MG63 (cell line): ENCODE data around the gene GLYATL3. TPM values are rescaled to one million over a fixed set of nuclear protein-coding genes. Genes with fewer than 3 reads are reported as not detected.

Source experiments
- DNase-seq: peaks from one replicate; pipeline ENCODE4 v3.0.0-alpha.2; 2020
- H3K27me3 ChIP-seq: fragments of 250-450 bp; sonication (Bioruptor Pico); 2 replicates; pipeline ENCODE4 v1.5.1; 2020; ENCODE audit warnings: mild to moderate bottlenecking, moderate library complexity
- H3K36me3 ChIP-seq: fragments of 250-450 bp; sonication (Bioruptor Pico); 2 replicates; pipeline ENCODE4 v1.5.1; 2020; ENCODE audit warnings: mild to moderate bottlenecking, moderate library complexity
- H3K4me3 ChIP-seq: fragments of 250-450 bp; sonication (Bioruptor Pico); 2 replicates; pipeline ENCODE4 v1.5.1; 2020; ENCODE audit warnings: mild to moderate bottlenecking, moderate library complexity
- H3K9me3 ChIP-seq: fragments of 250-450 bp; sonication (Bioruptor Pico); 2 replicates; pipeline ENCODE4 v1.5.1; 2020; ENCODE audit warnings: mild to moderate bottlenecking, moderate library complexity
- total RNA-seq: library from RNA; depleted of rRNA; stranded (reverse); fragments of >200 nt; shearing (Covaris generic); gene quantifications from 2 replicates; pipeline ENCODE4 v1.2.3, GENCODE V29; 2014; ENCODE audit warnings: low replicate concordance

GLYATL3 gene
- total RNA-seq, 1 experiment from 2014 or later, result 1.6 TPM

- no peaks in the 10 kb centered on the region for H3K9me3 ChIP-seq
- peak; percentile 61 for DNase-seq
- H3K36me3 ChIP-seq, result no peaks in the 10 kb centered on the region
These were observed 30.5 kb downstream of the GLYATL3 start for GRCh38 chr6:49530141-49530776.

DNA sequence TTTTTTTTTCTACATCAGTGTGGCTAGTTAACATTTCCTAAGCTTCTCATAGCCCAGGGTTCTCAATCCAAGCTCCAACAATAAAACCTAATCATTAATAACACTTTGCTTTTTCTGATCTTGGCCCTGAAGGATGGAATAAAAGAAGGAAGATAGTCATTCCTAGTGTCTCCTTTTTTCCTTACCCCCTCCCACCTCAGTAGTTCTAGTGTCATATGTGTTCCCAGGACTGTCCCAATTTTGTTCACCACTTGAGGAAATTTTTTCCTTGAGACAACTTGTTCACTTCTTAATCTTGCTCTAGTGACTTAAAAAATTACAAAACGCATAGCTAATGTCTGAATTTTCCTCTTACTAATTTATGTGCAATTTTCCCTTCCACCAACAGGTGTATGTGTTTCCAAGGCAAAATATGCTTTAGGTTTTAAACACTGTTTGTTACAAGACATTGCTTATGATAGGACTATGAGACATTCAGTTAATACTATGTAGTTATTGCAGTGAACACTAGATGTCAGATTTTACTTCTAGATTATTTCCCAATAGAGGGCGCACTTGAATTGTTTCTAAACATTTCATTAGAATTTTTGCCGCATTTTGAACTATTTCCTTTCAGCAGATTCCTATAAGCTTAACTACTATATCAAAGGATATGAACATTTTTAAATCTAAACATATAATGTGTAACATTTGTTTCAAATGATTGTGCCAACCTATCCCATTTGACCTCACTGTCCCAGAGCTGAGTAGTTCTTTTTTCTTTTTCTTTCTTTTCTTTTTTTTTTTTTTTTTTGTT, 32.2 kb downstream of the GLYATL3 start:
- no peaks in the 10 kb centered on the region for H3K9me3 ChIP-seq
- H3K36me3 ChIP-seq, result no peaks in the 10 kb centered on the region
- peak overlapping the region; percentile 30 for H3K4me3 ChIP-seq
- no peaks in the 10 kb centered on the region for H3K27me3 ChIP-seq
- DNase-seq, result no peak

More at GRCh38 chr6:49530141-49530776, 30.5 kb downstream of the GLYATL3 start:
- no peaks in the 10 kb centered on the region for H3K27me3 ChIP-seq
- no peak overlapping the region for H3K4me3 ChIP-seq

- DNase-seq, result no peak
- H3K36me3 ChIP-seq, result no peaks in the 10 kb centered on the region
- H3K9me3 ChIP-seq, result no peaks in the 10 kb centered on the region
- H3K4me3 ChIP-seq, result no peak overlapping the region
- no peaks in the 10 kb centered on the region for H3K27me3 ChIP-seq
These were observed 36.1 kb downstream of the GLYATL3 start for GRCh38 chr6:49535795-49536194.

GRCh38 chr6:49539102-49539501, 39.4 kb downstream of the GLYATL3 start:
- H3K36me3 ChIP-seq, result no peaks in the 10 kb centered on the region
- H3K9me3 ChIP-seq, result no peaks in the 10 kb centered on the region
- no peak for DNase-seq
- H3K4me3 ChIP-seq, result no peak overlapping the region
- no peaks in the 10 kb centered on the region for H3K27me3 ChIP-seq

- no peaks in the 10 kb centered on the region for H3K9me3 ChIP-seq
- peak; percentile 49 for DNase-seq
- H3K36me3 ChIP-seq, result no peaks in the 10 kb centered on the region
- no peaks in the 10 kb centered on the region for H3K27me3 ChIP-seq
- no peak overlapping the region for H3K4me3 ChIP-seq
These were observed 40.9 kb downstream of the GLYATL3 start for GRCh38 chr6:49540614-49541013.

- Histone ChIP-seq H3K4me3 (no peak overlapping the region), H3K9me3 (no peaks in the 10 kb centered on the region), H3K27me3 (no peaks in the 10 kb centered on the region), H3K36me3 (no peaks in the 10 kb centered on the region)
- DNase-seq, result peak; percentile 29
These were observed 41.5 kb downstream of the GLYATL3 start for GRCh38 chr6:49541210-49541724.

- no peaks in the 10 kb centered on the region for H3K27me3 ChIP-seq
- H3K36me3 ChIP-seq, result no peaks in the 10 kb centered on the region
- no peak overlapping the region for H3K4me3 ChIP-seq
- DNase-seq, result peak; percentile 25
- no peaks in the 10 kb centered on the region for H3K9me3 ChIP-seq
These were observed 42.2 kb downstream of the GLYATL3 start for GRCh38 chr6:49541936-49542335.

- H3K9me3 ChIP-seq, result no peaks in the 10 kb centered on the region
- H3K36me3 ChIP-seq, result no peaks in the 10 kb centered on the region
- H3K27me3 ChIP-seq, result no peaks in the 10 kb centered on the region
- no peak overlapping the region for H3K4me3 ChIP-seq
- no peak for DNase-seq
These were observed 43.5 kb downstream of the GLYATL3 start for GRCh38 chr6:49543087-49543858.

GRCh38 chr6:49546331-49546730, 46.6 kb downstream of the GLYATL3 start:
- H3K36me3 ChIP-seq, result no peaks in the 10 kb centered on the region
- no peaks in the 10 kb centered on the region for H3K9me3 ChIP-seq
- H3K27me3 ChIP-seq, result no peaks in the 10 kb centered on the region

DNA sequence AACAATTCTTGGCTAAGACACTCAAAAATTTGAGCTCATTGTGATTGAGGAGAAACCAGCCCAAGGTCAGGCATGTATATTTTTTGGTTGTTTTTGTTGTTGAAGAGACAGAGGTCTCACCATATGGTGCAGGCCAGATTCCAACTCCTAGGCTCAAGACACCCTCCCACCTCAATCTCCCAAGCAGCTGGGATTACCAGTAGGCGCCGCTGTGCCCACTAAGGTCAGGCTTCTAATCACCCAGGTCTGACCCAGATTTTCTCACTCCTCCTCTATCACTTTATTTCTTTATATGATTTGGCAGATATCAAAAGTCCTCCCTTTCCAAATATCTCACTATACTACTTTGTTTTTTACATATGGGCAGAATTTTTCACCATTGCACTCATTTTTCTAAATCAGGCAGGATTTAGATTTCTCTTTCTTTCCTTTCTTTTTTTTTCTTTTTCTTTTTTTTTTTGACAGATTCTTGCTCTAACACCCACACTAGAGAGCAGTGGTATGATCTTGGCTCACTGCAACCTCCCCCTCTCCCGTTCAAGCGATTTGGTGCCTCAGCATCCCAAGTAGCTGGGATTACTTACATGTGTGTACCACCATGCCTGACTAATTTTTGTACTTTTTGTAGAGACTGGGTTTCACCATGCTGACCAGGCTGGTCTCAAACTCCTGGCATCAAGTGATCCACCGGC, 49.0 kb downstream of the GLYATL3 start:
- DNase-seq, result peak; percentile 37
- Histone ChIP-seq H3K36me3 (no peaks in the 10 kb centered on the region), H3K4me3 (no peak overlapping the region), H3K9me3 (no peaks in the 10 kb centered on the region), H3K27me3 (no peaks in the 10 kb centered on the region)

More at GRCh38 chr6:49546331-49546730, 46.6 kb downstream of the GLYATL3 start:
- no peak overlapping the region for H3K4me3 ChIP-seq
- no peak for DNase-seq

GRCh38 chr6:49549691-49550491, 50.2 kb downstream of the GLYATL3 start:
- Histone ChIP-seq H3K36me3 (no peaks in the 10 kb centered on the region), H3K4me3 (peak overlapping the region; percentile 40), H3K9me3 (no peaks in the 10 kb centered on the region), H3K27me3 (no peaks in the 10 kb centered on the region)
- no peak for DNase-seq

DNA sequence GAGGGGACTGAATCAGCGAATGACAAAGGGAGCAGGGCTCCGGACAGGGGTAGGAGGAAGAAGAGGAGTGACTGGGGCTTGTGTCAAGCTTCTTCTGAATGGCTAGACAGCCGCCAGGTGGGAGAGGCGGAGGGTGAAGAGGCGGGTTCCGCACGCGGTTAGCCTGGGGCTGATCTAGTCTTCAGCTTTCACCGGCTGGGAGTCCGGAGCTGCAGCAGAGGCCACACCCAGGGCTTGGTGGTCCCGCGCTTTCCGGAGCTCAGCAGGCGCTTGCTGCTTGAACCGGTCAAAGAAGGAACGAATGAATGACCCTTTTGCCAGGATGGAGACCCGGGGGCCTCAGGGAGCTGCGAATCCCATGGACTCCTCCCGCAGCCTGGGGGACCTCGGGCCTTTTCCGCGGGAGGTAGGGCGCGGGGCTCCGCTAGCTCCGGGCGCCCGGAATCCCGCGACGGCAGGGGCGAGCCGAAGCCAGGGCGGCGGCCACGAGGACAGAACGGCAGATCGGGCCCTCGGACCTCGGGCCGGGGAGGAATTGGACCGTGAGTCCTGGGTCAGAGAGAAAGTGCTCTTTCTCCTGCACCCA, 50.9 kb downstream of the GLYATL3 start, which contains the start of gene C6orf141:
C6orf141 (plus strand) TSS at position 177 of the 586 bp plus-strand sequence; CDS start at position 302, 125 bp downstream.
- H3K27me3 ChIP-seq, result no peaks in the 10 kb centered on the region
- H3K36me3 ChIP-seq, result no peaks in the 10 kb centered on the region
- peak; percentile 68 for DNase-seq
- no peaks in the 10 kb centered on the region for H3K9me3 ChIP-seq
- peak within 1 kb of the TSS; percentile 40 for H3K4me3 ChIP-seq

DNA sequence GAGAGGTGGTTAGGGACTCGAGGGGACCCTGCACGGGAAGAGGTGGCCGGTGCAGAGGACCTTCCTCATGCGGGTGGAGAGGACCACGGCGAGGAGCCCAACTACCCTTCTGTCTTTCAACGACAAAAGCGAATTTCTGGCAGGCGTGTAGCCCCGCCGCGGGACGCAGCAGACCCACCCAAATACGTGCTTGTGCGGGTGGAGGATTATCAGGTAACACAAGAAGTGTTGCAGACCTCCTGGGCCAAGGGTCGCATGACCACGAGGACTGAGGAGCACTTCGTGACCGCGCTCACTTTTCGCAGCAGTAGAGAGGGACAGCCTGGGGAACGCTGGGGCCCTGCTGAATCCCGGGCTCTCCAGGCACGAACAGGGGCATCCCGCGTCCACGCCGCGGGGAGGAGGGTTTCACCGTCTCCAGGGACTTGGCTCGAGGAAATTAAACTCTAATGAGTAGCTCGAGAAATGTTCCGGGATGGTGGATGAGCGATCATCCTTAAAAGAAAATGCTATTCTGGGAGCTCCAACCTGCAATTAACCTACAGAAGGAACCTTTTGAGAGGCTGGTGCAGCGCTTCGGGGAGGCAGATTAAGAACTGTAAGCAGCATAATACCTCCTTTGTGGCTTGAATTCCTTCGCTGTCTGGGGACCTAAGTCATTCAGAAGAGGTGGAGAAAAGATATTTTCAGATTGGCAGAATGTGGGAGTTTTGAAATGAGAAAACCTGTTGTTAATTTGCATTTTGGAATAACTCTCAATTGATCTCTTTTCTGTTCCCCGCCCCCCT, 51.5 kb downstream of the GLYATL3 start:
- Histone ChIP-seq H3K36me3 (no peaks in the 10 kb centered on the region), H3K4me3 (peak overlapping the region; percentile 40), H3K27me3 (no peaks in the 10 kb centered on the region), H3K9me3 (no peaks in the 10 kb centered on the region)
- DNase-seq, result peak; percentile 50

GRCh38 chr6:49551866-49552129, 52.1 kb downstream of the GLYATL3 start:
- no peaks in the 10 kb centered on the region for H3K27me3 ChIP-seq
- H3K36me3 ChIP-seq, result no peaks in the 10 kb centered on the region
- peak overlapping the region; percentile 40 for H3K4me3 ChIP-seq
- no peaks in the 10 kb centered on the region for H3K9me3 ChIP-seq
- DNase-seq, result no peak

DNA sequence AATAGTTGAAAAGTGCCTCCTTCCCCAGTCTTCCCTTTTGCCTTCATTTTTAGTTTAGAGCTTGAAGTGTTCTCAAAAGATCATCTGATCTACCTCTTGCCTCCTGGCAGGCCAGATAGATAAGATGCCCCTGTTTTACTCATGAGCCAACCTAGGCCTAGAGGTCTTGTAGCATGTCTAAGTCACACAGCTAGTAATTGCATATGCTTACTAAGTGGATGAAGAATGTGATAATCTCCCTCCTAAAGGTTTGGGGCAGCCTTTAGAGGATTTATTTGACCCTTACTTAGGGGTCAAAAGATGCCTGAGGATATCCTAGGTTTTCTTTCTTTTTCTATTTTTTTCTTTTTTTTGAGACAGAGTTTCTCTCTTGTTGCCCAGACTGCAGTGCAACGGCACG, 52.9 kb downstream of the GLYATL3 start:
- Histone ChIP-seq H3K9me3 (no peaks in the 10 kb centered on the region), H3K27me3 (no peaks in the 10 kb centered on the region), H3K36me3 (no peaks in the 10 kb centered on the region), H3K4me3 (no peak overlapping the region)
- no peak for DNase-seq
